GM12864 (cell line): ENCODE results near the gene PSMB5.

Experiments
- DNase-seq: peaks from one replicate; pipeline ENCODE4 v3.0.0-alpha.2; 2011; ENCODE audit warnings: low read depth
- H3K4me3 ChIP-seq: 2 replicates; pipeline ENCODE4 v1.5.1; 2011; ENCODE audit warnings: mild to moderate bottlenecking, low read depth, low read length, control low read depth
- TF ChIP-seq, protein P1 (sequence below): IDR thresholded peaks from 2 replicates; pipeline ENCODE4 v1.5.1; 2011; ENCODE audit warnings: low read depth, mild to moderate bottlenecking, moderate library complexity, low read length, control low read depth, inconsistent platforms; ENCODE audit errors: missing control alignments

PSMB5 gene

DNA sequence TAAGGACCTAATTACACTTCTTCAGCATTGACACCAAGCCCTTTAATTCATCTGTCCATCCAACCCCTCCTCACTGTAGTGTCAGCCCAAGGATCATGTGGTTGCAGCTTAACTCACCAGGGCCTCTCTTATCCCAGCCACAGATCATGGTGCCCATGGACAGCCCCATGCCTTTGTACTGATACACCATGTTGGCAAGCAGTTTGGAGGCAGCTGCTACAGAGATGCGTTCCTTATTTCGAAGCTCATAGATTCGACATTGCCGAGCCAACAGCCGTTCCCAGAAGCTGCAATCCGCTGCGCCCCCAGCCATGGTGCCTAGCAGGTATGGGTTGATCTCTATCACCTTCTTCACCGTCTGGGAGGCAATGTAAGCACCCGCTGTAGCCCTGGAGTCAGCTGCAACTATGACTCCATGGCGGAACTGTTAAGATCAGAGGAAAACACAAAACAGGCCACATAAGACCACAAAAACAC, 1.4 kb downstream of the PSMB5 start:
- no peak for DNase-seq
- TF ChIP-seq, protein P1, sequence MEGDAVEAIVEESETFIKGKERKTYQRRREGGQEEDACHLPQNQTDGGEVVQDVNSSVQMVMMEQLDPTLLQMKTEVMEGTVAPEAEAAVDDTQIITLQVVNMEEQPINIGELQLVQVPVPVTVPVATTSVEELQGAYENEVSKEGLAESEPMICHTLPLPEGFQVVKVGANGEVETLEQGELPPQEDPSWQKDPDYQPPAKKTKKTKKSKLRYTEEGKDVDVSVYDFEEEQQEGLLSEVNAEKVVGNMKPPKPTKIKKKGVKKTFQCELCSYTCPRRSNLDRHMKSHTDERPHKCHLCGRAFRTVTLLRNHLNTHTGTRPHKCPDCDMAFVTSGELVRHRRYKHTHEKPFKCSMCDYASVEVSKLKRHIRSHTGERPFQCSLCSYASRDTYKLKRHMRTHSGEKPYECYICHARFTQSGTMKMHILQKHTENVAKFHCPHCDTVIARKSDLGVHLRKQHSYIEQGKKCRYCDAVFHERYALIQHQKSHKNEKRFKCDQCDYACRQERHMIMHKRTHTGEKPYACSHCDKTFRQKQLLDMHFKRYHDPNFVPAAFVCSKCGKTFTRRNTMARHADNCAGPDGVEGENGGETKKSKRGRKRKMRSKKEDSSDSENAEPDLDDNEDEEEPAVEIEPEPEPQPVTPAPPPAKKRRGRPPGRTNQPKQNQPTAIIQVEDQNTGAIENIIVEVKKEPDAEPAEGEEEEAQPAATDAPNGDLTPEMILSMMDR, result no peak
- H3K4me3 ChIP-seq, result peak overlapping the region; percentile 77; the same call in 1 of the 2 replicates

DNA sequence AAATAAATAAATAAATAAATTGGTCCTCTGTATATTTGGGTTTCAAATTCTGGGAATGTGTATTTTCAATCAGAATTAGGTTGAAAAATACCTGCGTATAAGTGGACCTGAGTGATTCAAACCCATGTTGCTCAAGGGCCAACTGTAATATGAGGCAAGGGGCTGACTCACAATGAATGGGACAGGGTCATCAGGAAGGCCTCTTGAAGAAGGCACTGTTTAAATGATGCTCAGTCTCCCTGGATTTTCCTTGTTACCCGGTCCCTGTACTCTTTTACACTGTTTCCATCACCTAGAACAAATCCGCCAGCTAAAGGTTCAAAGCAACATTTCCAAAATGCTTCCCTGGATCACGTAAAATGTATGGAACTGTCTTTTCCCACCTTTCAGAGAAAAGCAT, 3.8 kb downstream of the PSMB5 start:
- TF ChIP-seq, protein P1, result no peak
- no peak for DNase-seq
- H3K4me3 ChIP-seq, result no peak overlapping the region

DNA sequence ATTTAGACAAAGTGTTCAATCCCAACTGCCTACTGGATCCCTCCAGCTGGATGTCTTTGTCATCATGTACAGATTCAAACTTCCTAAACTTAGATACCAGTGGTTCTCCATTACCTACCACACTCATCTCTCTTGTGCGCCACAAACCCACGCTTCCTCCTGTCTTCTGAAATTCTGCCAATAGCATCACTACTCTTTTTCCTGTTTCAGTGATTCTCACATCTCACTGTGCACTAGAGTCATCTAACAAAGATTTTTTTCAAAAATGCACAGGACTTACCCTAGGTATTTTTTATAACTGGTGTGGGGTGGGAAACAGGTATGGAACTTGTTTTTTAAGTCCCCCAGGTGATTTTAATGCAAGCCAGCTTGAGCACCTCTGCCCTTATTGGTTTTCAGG, 5.9 kb downstream of the PSMB5 start:
- TF ChIP-seq, protein P1, result no peak
- no peak overlapping the region for H3K4me3 ChIP-seq
- no peak for DNase-seq

DNA sequence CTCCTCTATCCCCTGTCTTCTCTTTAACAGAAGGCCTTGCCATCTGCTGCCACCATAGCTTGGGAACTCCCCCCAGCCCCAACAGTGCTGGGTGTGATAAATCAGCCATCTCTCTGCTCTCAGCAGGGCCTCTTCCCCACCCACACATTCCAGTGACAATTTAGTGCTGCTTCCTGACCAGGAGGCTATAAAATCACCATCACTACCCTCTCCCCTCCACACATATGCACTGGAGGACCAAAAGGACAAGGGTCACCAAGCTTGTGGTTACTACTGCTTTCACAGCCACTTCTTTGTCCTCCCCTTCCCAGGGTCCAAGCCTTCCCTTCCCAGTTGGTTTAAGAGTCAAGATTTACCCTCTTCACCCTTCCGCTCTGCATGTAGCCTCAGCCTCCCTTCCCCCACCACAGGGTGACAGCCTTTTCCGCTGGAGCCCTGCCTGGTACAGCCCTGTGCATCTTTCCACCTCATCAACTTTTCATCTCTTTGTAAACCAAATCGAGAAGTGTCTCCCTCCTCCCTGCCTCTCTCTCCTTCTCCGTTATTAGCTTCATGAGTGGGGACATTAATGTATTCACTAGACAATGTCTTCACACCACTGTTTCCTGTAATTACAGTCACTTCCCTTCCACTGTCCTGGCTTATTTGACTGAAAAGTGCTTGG, 9.4 kb downstream of the PSMB5 start:
- TF ChIP-seq, protein P1, result no peak
- DNase-seq, result no peak
- H3K4me3 ChIP-seq, result no peak overlapping the region

DNA sequence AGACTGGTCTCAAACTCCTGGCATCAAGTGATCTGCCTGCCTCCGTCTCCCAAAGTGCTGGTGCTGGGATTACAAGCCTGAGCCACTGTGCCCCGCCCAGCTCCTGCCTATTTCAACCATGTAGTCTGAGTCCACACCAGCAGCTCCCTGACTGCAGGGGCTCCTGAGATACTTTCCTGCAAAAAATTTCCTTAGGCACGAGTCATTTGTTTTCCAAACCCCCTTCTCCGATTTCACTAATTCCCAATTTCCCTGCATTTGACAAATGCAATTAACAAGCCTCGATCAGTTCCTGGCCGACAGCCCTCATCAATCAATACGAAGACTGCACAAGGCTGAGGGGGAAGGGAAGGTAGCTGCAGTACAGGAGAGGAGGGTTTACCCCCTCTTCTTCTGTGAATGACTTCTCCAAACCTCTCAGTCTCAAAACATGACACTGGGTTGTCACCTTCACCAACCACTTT, 10.1 kb downstream of the PSMB5 start:
- TF ChIP-seq, protein P1, result no peak
- DNase-seq, result no peak
- no peak overlapping the region for H3K4me3 ChIP-seq

DNA sequence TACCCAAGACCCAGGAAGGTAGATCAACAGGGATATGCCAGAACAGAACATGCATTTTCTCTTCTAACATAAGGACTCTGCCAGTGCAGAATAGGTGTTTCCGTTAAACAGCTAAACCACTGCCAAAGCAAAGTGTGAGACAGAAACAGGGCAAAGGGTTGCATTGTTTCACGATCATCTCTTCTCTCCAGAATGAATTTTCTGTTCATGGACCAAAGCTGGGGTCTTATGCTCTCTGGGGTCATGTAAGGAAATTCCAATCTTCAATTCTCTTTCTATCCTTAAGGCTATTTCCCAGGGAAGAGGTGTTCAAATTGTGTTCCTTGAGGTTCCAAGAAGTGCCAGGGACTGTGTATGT, 10.9 kb downstream of the PSMB5 start:
- no peak overlapping the region for H3K4me3 ChIP-seq
- TF ChIP-seq, protein P1, result no peak

More for the DNA sequence above, 10.9 kb downstream of the PSMB5 start:
- no peak for DNase-seq
